ENCODE measurements around the gene PLAGL1.

DNA sequence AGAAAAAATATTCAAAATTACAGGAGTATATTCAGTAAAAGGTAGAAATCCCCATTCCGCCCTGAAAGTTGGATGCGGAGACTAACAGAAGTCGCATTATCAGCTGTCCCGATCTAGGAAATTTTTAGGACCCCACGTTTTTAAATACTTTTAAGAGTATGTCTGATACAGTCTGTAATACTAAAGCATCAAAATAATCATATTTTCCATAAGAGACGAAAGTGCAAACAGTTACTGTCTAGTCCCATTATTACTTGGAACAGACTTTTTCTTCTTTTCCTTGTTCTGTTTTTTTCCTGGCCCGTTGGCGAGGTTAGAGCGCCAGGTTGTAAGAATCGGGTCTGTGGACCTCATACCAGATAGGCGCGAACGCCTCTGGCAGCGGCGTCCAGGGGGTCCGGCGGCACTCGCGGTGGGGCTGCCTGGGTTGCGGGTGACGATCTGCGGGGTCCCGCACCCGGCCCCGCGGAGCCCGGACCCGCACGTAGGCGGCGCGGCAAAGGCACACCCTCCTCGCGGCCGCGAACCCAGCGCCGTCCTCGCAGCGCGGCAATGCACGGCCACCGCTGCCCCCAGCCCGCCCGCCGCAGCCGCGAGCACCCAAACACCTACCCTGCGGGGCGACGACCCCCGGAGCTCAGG is 460 bp downstream of the PLAGL1 start:
- TF ChIP-seq, protein P1, sequence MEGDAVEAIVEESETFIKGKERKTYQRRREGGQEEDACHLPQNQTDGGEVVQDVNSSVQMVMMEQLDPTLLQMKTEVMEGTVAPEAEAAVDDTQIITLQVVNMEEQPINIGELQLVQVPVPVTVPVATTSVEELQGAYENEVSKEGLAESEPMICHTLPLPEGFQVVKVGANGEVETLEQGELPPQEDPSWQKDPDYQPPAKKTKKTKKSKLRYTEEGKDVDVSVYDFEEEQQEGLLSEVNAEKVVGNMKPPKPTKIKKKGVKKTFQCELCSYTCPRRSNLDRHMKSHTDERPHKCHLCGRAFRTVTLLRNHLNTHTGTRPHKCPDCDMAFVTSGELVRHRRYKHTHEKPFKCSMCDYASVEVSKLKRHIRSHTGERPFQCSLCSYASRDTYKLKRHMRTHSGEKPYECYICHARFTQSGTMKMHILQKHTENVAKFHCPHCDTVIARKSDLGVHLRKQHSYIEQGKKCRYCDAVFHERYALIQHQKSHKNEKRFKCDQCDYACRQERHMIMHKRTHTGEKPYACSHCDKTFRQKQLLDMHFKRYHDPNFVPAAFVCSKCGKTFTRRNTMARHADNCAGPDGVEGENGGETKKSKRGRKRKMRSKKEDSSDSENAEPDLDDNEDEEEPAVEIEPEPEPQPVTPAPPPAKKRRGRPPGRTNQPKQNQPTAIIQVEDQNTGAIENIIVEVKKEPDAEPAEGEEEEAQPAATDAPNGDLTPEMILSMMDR (IDR thresholded peaks at IDR 0.05; ENCODE audit: low read depth, low read length): no peak
- no peak for TF ChIP-seq EZH2phosphoT487 (IDR thresholded peaks at IDR 0.05; ENCODE audit: low read depth)

Data from OCI-LY3 (cell line).